ENCODE measurements around the gene KAZN. TPM values are rescaled to one million over a fixed set of nuclear protein-coding genes. Genes with fewer than 3 reads are reported as not detected.
A peak's percentile ranks its signal among the peaks of the same experiment; 100 is the strongest.

Gene KAZN
- total RNA-seq, 8 experiments from 2014 or later, result 16.9 to 31.4 (median 21.4) TPM

DNA sequence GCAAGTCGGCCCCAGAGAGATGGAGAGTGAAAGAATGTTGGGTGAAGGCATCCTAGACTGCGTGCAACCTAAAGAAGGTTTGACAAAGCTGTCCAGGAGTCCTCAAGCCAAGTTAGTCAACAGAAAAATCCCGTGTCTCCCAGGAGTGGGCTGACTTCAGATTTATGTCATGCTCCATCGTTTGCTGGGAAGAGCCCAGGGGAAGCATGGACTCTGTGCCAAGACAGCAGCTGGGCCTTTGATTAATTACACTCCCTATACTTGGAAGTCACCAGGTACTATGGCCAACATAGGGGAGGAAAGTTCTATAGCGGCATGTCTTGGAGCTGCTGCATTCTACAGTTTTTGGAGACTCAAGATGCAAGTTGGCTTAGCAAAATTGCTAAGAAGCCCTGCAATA, 247.4 kb downstream of the KAZN start:
- no peak for ATAC-seq (replicated peaks in 6 of 8)
- WGBS, 10 experiments, result 0 to 96% (median 75%) methylated on average over 1 to 5 of the region's 5 CpGs; no CpG with 5 or more reads in 2 of the 10 experiments
- peaks cover 14 to 21% of the 10 kb centered on the region in 2 donors for H3K4me1 ChIP-seq (replicated peaks in 1 of 2)
- H3K27ac ChIP-seq, result no peak overlapping the region
- H3K4me3 ChIP-seq, result no peak overlapping the region
- in situ Hi-C loops (cut with MboI; ENCODE audit: low pct_unique_long_range_greater_than_20kb in 2 of 9, low sequenced_read_pairs in 9 of 9, unreplicated experiment in 9 of 9), result loop anchor here in 1 of 9 experiments (25.0 kb wide), 1 partner anchor 191 kb away; no protein-coding TSS in a partner anchor

DNA sequence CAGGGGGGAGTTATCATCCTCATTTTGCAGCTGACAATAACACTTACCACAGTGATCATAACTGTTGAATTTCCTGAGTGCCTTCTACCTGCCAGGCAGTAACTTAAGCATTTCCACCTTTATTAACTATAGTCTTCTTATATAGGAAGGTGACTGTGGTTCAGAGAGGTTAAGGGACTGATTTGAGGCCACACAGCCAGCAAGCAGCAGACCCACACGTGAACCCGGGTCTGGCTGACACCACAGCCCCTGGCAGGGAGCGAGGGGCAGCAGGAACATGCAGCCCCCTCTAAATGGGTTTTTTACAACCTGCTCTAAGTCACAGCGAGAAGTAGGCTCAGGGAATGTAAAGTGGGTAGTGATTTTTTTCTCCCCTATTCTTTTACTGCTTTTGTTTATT, 248.2 kb downstream of the KAZN start:
- in situ Hi-C loops (cut with MboI; ENCODE audit: low pct_unique_long_range_greater_than_20kb in 2 of 9, low sequenced_read_pairs in 9 of 9, unreplicated experiment in 9 of 9), result loop anchor here in 1 of 9 experiments (25.0 kb wide), 1 partner anchor 191 kb away; no protein-coding TSS in a partner anchor
- Histone ChIP-seq H3K27ac (no peak overlapping the region), H3K4me3 (no peak overlapping the region), H3K4me1 (replicated peaks in 1 of 2) (peaks cover 14 to 21% of the 10 kb centered on the region in 2 donors)
- no peak for ATAC-seq (replicated peaks in 6 of 8)
- 49 to 94% (median 83%) methylated on average over 1 to 4 of the region's 4 CpGs; no CpG with 5 or more reads in 1 of the 10 experiments for WGBS, 10 experiments

DNA sequence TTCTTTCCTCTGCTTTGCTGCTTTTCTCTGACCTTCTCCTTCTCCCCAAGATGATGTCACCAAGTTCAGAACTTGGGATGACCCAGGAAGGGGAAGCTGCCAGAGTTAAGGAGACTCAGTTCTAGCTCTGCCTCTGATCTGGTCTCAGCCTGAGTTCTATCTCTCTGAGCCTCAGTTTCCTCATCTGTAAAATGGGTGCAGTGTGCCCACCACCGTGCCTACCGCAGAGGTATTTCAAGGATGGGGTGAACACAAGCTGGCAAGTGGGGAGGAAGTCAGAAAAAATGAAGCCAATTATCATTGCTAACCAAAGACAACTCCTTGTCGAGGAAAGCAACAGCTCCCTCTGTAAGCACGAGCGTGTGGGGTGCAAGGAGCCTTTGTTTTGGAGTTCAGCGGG, 249.7 kb downstream of the KAZN start:
- WGBS, 10 experiments, result 56 to 100% (median 84%) methylated on average over 1 to 5 of the region's 6 CpGs; no CpG with 5 or more reads in 2 of the 10 experiments
- Histone ChIP-seq H3K4me3 (no peak overlapping the region), H3K27ac (no peak overlapping the region), H3K4me1 (replicated peaks in 1 of 2) (peaks cover 14 to 21% of the 10 kb centered on the region in 2 donors)
- no peak for ATAC-seq (replicated peaks in 6 of 8)
- in situ Hi-C loops (cut with MboI; ENCODE audit: low pct_unique_long_range_greater_than_20kb in 2 of 9, low sequenced_read_pairs in 9 of 9, unreplicated experiment in 9 of 9), result loop anchor here in 1 of 9 experiments (25.0 kb wide), 1 partner anchor 189 kb away; no protein-coding TSS in a partner anchor

DNA sequence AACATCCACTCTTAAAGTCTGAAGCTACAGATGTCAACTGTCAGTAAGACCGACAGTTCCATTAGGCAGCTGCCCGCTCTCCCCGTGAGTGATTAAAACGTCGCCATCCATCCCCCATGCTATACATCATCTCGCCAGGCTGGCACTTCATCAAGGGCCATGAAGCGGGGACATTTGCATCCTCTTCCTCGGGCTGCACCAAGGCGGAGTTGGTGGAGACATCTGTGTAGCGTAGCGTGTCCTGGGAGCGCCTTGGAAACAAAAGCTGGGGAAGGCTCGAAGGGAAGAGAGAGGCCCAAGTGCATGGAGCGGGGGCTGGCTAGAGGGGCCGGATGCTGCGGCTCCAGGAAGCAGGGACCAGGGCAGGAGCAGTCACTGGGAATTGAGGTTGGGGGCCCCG, 250.1 kb downstream of the KAZN start:
- in situ Hi-C loops (cut with MboI; ENCODE audit: low pct_unique_long_range_greater_than_20kb in 2 of 9, low sequenced_read_pairs in 9 of 9, unreplicated experiment in 9 of 9), result loop anchor here in 1 of 9 experiments (25.0 kb wide), 1 partner anchor 189 kb away; no protein-coding TSS in a partner anchor
- Histone ChIP-seq H3K4me1 (replicated peaks in 1 of 2) (peaks cover 14 to 21% of the 10 kb centered on the region in 2 donors), H3K4me3 (no peak overlapping the region), H3K27ac (no peak overlapping the region)
- WGBS, 10 experiments, result 40 to 91% (median 49%) methylated on average over 1 to 14 of the region's 17 CpGs; no CpG with 5 or more reads in 4 of the 10 experiments
- peak in 5 of 8 experiments; percentile 77 to 83 (median 80) for ATAC-seq (replicated peaks in 6 of 8)

DNA sequence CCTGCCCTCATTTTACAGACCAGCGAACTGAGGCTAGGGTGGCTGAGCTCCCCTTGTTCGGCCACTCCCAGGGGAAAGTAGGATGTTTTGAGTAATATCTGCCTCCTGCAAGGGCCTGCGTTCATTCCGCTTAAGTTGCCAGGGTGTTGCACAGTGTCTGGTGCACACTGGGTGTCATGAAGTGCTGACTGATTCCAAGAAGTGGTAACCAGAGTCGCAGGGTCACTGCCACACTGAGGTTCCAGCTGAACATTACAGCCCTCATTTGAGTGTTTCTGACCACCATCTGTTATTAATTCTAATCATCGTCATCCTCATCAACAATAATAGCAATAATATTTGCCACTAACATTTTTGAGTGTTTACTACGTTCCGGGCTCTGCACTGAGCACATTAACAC, 250.6 kb downstream of the KAZN start:
- ATAC-seq (replicated peaks in 6 of 8), result peak in 6 of 8 experiments; percentile 48 to 87 (median 68)
- Histone ChIP-seq H3K27ac (no peak overlapping the region), H3K4me1 (replicated peaks in 1 of 2) (peaks cover 14 to 21% of the 10 kb centered on the region in 2 donors), H3K4me3 (no peak overlapping the region)
- WGBS, 10 experiments, result 9 to 92% (median 68%) methylated on average over 2 to 8 of the region's 8 CpGs; no CpG with 5 or more reads in 4 of the 10 experiments
- in situ Hi-C loops (cut with MboI; ENCODE audit: low pct_unique_long_range_greater_than_20kb in 2 of 9, low sequenced_read_pairs in 9 of 9, unreplicated experiment in 9 of 9), result loop anchor here in 1 of 9 experiments (25.0 kb wide), 1 partner anchor 188 kb away; no protein-coding TSS in a partner anchor

DNA sequence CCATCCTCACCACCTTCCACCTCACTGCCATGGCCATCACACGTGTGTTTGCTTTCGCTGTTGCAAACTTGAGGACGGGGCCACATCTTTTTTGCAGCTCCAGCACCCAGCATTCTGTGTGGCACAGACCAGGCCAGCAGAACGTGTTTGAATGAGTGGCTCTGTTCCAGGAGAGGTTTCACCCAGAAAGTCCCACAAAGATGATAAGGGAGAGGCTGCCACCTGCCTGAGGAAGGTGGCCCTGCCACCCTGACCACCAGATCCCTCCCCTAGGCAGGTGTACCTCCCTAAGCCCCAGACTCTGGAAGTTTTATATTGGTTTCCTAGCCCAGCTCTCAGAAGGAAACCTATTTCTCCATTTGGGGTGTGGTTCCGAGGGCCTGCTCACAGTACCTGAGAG, 252.1 kb downstream of the KAZN start:
- Histone ChIP-seq H3K4me1 (replicated peaks in 1 of 2) (peaks cover 18 to 28% of the 10 kb centered on the region in 2 donors), H3K4me3 (no peak overlapping the region), H3K27ac (no peak overlapping the region)
- in situ Hi-C loops (cut with MboI; ENCODE audit: low pct_unique_long_range_greater_than_20kb in 2 of 9, low sequenced_read_pairs in 9 of 9, unreplicated experiment in 9 of 9), result no loop called here
- 40 to 100% (median 86%) methylated on average over 1 to 3 of the region's 5 CpGs; no CpG with 5 or more reads in 5 of the 10 experiments for WGBS, 10 experiments
- ATAC-seq (replicated peaks in 6 of 8), result no peak

DNA sequence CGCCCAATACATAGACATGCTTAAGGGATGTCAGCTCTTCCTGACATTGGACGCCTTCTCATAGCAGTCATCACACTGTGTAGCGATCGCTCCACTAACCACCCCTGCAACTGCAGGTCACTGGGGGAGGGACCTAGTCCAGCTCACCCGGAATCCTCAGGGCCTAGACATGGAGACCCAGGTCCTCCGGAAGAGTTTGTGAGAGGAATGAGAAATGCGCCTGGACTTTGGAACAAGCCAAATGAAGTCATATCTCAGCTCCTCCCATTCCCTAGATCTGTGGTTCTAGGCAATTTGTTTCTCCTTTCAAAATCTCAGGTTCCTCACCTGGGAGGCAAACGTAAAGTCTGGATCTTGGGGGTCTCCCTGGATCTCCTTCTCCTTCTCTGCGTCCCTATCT, 253.3 kb downstream of the KAZN start:
- H3K27ac ChIP-seq, result no peak overlapping the region
- no peak for ATAC-seq (replicated peaks in 6 of 8)
- peaks cover 30 to 40% of the 10 kb centered on the region in 2 donors for H3K4me1 ChIP-seq (replicated peaks in 1 of 2)
- no peak overlapping the region for H3K4me3 ChIP-seq
- in situ Hi-C loops (cut with MboI; ENCODE audit: low pct_unique_long_range_greater_than_20kb in 2 of 9, low sequenced_read_pairs in 9 of 9, unreplicated experiment in 9 of 9), result no loop called here
- WGBS, 10 experiments, result 89 to 100% (median 95%) methylated on average over 1 to 9 of the region's 9 CpGs; no CpG with 5 or more reads in 4 of the 10 experiments

DNA sequence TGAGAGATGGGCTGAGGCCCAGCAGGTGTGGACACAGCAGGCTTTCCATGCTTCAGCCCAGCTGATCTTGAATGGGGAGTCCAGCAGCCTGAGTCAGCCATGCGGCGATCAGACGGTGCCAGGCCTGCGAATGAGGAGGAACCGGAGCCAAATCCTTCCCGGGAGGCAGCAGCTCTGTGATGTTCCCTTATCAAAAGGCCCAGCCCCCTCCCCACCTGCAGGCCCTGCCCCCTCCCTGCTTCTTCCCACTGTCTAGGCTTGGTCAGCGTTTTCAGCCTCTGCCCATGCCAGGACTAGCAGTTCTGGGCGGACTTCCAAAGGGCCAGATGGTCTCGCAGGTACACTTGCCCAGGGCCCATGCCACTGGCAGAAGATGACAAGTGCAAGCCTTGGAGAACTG, 253.8 kb downstream of the KAZN start:
- in situ Hi-C loops (cut with MboI; ENCODE audit: low pct_unique_long_range_greater_than_20kb in 2 of 9, low sequenced_read_pairs in 9 of 9, unreplicated experiment in 9 of 9), result no loop called here
- no peak for ATAC-seq (replicated peaks in 6 of 8)
- peaks cover 31 to 39% of the 10 kb centered on the region in 2 donors for H3K4me1 ChIP-seq (replicated peaks in 1 of 2)
- no peak overlapping the region for H3K27ac ChIP-seq
- 100% methylated on average over 1 of the region's 9 CpGs; no CpG with 5 or more reads in 9 of the 10 experiments for WGBS, 10 experiments
- no peak overlapping the region for H3K4me3 ChIP-seq

DNA sequence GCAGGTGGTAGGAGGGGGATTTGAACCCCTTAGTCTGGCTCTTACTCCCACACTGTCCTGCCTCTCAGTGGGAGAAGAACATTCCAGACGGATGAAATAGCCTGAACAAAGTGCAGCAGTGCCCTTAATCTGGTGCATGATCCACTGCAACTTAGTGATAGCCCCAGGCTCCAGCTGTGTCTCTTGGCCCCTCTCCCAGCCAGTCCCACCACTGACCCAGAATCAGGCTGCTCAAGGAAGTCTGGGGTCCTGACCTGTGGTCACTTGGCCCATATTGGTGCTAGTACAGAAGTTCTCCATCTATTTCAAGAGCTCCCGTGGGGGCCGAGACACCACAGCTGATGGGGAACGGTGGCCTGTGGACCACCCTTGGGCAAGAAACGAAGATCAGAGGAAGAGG, 255.0 kb downstream of the KAZN start:
- no peak for ATAC-seq (replicated peaks in 6 of 8)
- no peak overlapping the region for H3K27ac ChIP-seq
- no peak overlapping the region for H3K4me3 ChIP-seq
- WGBS, 10 experiments, result 77 to 100% (median 93%) methylated on average over 1 to 5 of the region's 5 CpGs; no CpG with 5 or more reads in 3 of the 10 experiments
- in situ Hi-C loops (cut with MboI; ENCODE audit: low pct_unique_long_range_greater_than_20kb in 2 of 9, low sequenced_read_pairs in 9 of 9, unreplicated experiment in 9 of 9), result no loop called here
- peaks cover 30 to 36% of the 10 kb centered on the region in 2 donors for H3K4me1 ChIP-seq (replicated peaks in 1 of 2)

DNA sequence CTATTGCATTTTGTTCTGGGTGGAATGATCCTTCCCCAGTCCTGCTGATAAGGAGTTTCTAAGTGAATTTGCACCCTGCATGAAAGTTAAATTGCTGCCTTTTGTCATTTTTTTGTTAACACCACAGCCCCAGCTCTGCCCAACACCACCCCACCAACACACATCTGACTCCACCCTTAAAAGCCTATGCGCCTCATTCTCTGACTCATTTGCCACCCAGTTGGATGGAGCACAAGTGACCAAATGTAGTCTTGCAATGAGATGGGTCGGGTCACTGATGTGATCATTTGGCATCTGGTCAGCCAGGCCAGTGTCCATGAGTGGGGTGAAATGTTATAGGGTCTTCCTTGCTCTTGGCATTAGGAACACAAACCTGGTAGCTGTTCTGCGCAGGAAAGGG, 256.8 kb downstream of the KAZN start:
- ATAC-seq (replicated peaks in 6 of 8), result peak in 4 of 8 experiments; percentile 15 to 92 (median 56)
- in situ Hi-C loops (cut with MboI; ENCODE audit: low pct_unique_long_range_greater_than_20kb in 2 of 9, low sequenced_read_pairs in 9 of 9, unreplicated experiment in 9 of 9), result no loop called here
- 0 to 100% (median 72%) methylated on average over 1 to 2 of the region's 3 CpGs; no CpG with 5 or more reads in 3 of the 10 experiments for WGBS, 10 experiments

DNA sequence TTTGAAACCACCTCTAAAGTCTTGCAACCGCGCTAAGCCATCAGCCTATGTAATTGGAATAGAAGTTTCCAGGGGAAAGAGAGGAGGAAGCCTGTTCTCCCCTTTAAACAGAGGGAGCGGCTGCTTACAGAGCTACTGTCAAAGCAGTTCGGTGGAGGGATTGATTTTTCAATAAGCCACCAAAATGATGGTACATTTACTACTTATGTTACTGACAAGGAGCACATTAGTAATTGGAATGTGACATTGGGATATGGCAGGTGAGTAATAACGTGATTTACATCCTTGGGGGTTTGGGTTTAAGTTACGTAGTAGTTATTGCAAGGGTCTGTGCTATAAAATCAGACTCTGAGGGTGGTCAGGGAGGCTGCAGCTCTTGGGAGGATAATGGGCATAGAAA, 257.3 kb downstream of the KAZN start:
- H3K4me1 ChIP-seq (replicated peaks in 1 of 2), result peaks cover 18 to 20% of the 10 kb centered on the region in 2 donors
- no peak overlapping the region for H3K27ac ChIP-seq
- peak in 1 of 8 experiments; percentile 68 for ATAC-seq (replicated peaks in 6 of 8)
- in situ Hi-C loops (cut with MboI; ENCODE audit: low pct_unique_long_range_greater_than_20kb in 2 of 9, low sequenced_read_pairs in 9 of 9, unreplicated experiment in 9 of 9), result no loop called here
- WGBS, 10 experiments, result 49 to 96% (median 78%) methylated on average over 1 to 6 of the region's 6 CpGs; no CpG with 5 or more reads in 1 of the 10 experiments
- H3K4me3 ChIP-seq, result no peak overlapping the region

More for the DNA sequence above, 256.8 kb downstream of the KAZN start:
- Histone ChIP-seq H3K4me3 (no peak overlapping the region), H3K27ac (no peak overlapping the region), H3K4me1 (replicated peaks in 1 of 2) (peaks cover 18 to 20% of the 10 kb centered on the region in 2 donors)

DNA sequence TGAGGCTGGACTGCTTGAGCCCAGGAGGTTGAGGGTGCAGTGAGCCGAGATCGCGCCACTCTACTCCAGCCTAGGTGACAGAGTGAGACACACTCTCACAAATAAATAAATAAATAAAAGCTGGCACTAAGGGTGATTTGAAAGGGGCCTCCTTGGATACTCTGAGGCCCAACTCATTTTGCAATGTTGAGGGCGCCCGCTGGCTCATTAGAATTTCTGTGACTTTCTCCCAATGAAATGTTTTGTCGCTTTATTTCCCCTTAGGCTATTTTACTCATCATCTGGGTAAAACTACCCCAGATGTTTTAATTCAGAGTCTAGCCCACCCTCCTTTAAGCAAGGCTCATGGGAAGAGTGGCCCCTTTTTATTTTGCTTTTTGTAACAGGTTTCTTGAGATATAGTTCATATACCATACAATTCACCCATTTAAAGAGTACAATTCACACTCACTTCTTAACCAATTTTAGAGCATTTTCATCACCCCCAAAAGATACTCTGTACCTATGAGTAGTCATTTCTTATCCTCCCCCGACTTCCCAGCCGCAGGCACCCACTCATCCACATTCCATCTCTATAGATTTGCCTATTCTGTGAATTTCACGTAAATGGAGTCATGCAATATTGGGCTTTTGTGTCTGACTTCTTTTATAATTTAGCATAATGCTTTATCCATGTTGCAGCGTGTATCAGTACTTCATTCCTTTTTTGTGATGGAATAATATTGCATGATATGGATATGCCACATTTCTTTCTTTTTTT, 259.1 kb downstream of the KAZN start:
- 62 to 100% (median 92%) methylated on average over 3 to 10 of the region's 10 CpGs for WGBS, 10 experiments
- ATAC-seq (replicated peaks in 6 of 8), result no peak
- in situ Hi-C loops (cut with MboI; ENCODE audit: low pct_unique_long_range_greater_than_20kb in 2 of 9, low sequenced_read_pairs in 9 of 9, unreplicated experiment in 9 of 9), result no loop called here

DNA sequence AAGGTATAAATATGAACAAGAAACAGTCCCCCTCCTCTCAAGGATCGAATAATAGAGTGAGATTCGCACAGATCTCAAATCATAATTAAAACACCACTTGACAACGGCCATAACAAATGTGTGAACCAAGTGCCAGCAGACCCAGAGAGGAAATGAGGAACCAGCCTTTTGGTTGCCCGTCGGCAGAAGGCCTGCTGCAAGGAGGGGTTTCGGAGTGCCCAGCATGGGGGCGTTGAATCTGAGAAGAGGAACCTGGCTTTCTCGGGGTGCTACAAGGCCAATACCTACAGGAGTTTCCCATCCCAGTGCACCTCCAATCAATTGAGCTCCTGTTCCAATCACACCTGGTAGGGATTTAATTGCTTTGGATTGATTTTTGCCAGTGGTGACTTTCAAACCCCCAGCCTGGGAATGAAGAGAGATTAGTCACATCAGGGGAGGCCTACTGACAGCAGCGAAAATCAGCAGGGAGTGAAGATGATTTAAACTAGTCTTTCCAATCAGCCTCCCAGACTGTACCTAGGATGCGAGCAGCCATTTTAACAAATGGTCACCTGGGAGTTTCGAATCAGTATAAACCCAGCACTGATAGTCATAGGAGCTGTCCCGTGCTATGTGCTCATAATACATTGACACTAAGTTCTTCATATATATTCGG, 263.8 kb downstream of the KAZN start:
- in situ Hi-C loops (cut with MboI; ENCODE audit: low pct_unique_long_range_greater_than_20kb in 2 of 9, low sequenced_read_pairs in 9 of 9, unreplicated experiment in 9 of 9), result no loop called here
- WGBS, 10 experiments, result 42 to 92% (median 84%) methylated on average over 2 to 12 of the region's 13 CpGs; no CpG with 5 or more reads in 1 of the 10 experiments

More for the DNA sequence above, 259.1 kb downstream of the KAZN start:
- Histone ChIP-seq H3K4me3 (no peak overlapping the region), H3K27ac (no peak overlapping the region), H3K4me1 (replicated peaks in 1 of 2) (peaks cover 18 to 26% of the 10 kb centered on the region in 2 donors)

More for the DNA sequence above, 263.8 kb downstream of the KAZN start:
- no peak overlapping the region for H3K4me3 ChIP-seq
- no peak overlapping the region for H3K27ac ChIP-seq
- peaks cover 17 to 32% of the 10 kb centered on the region in 2 donors for H3K4me1 ChIP-seq (replicated peaks in 1 of 2)
- ATAC-seq (replicated peaks in 6 of 8), result peak in 3 of 8 experiments; percentile 37 to 45 (median 40)
